Neural cell (in vitro differentiated cells): ENCODE measurements around the gene TMEM9. TPM values are rescaled to one million over a fixed set of nuclear protein-coding genes. Genes with fewer than 3 reads are reported as not detected.

Source experiments
- H2AFZ ChIP-seq: fragments of 200-600, 300-800 bp; sonication (generic), shearing (Covaris generic); 2 replicates; pipeline ENCODE4 v1.6.0; 2014; ENCODE audit warnings: low read depth, mild to moderate bottlenecking, antibody characterized with exemption, low read length, moderate library complexity
- H3F3A ChIP-seq: fragments of 200-600 bp; shearing (Covaris generic); 2 replicates; pipeline ENCODE4 v1.6.1; 2016; ENCODE audit warnings: mild to moderate bottlenecking, moderate library complexity, mixed read lengths, antibody characterized with exemption, low read length; ENCODE audit not compliant: insufficient read depth, poor library complexity, severe bottlenecking
- H3K27ac ChIP-seq: fragments of 200-600, 300-800 bp; sonication (generic), shearing (Covaris generic); 2 replicates; pipeline ENCODE4 v1.5.1; 2014; ENCODE audit warnings: mild to moderate bottlenecking, low read length, moderate library complexity
- H3K27me3 ChIP-seq: fragments of 300-800, 200-600 bp; sonication (generic), shearing (Covaris generic); 2 replicates; pipeline ENCODE4 v1.6.0; 2014; ENCODE audit warnings: mild to moderate bottlenecking, low read depth, low read length, moderate library complexity; ENCODE audit not compliant: insufficient read depth
- H3K36me3 ChIP-seq: fragments of 300-800, 200-600 bp; sonication (generic), shearing (Covaris generic); 2 replicates; pipeline ENCODE4 v1.5.1; 2014; ENCODE audit warnings: mild to moderate bottlenecking, antibody characterized with exemption, low read length, moderate library complexity; ENCODE audit not compliant: insufficient read depth
- H3K4me2 ChIP-seq: fragments of 300-800, 200-600 bp; sonication (generic), shearing (Covaris generic); 2 replicates; pipeline ENCODE4 v1.6.0; 2014; ENCODE audit warnings: mild to moderate bottlenecking, low read length
- H3K4me3 ChIP-seq: fragments of 300-800, 200-600 bp; sonication (generic), shearing (Covaris generic); 2 replicates; pipeline ENCODE4 v1.5.1; 2014; ENCODE audit warnings: mild to moderate bottlenecking, low read length, moderate library complexity
- H3K79me2 ChIP-seq: fragments of 200-600 bp; shearing (Covaris generic); replicated peaks from 2 replicates; pipeline ENCODE4 v1.6.0; 2014; ENCODE audit warnings: mild to moderate bottlenecking, low read length, moderate library complexity; ENCODE audit not compliant: insufficient read depth
- H3K9ac ChIP-seq: fragments of 300-800, 200-600 bp; sonication (generic), shearing (Covaris generic); 2 replicates; pipeline ENCODE4 v1.6.1; 2016; ENCODE audit warnings: mild to moderate bottlenecking, low read length, mixed read lengths
- H3K9me2 ChIP-seq: fragments of 200-600 bp; shearing (Covaris generic); 2 replicates; pipeline ENCODE4 v1.6.1; 2016; ENCODE audit warnings: mild to moderate bottlenecking, low read length, mixed read lengths; ENCODE audit not compliant: insufficient read depth
- H3K9me3 ChIP-seq: fragments of 200-600, 300-800 bp; sonication (generic), shearing (Covaris generic); 2 replicates; pipeline ENCODE4 v1.6.1; 2016; ENCODE audit warnings: mild to moderate bottlenecking, mixed run types, low read length, moderate library complexity, mixed read lengths
- H4K20me1 ChIP-seq: fragments of 200-600 bp; shearing (Covaris generic); 2 replicates; pipeline ENCODE4 v1.6.1; 2016; ENCODE audit warnings: mild to moderate bottlenecking, mixed run types; ENCODE audit not compliant: insufficient read depth
- EP300 ChIP-seq: fragments of 450-650 bp; conservative IDR thresholded peaks from 2 replicates; pipeline ENCODE4 v1.6.1; 2014; ENCODE audit warnings: antibody characterized with exemption, mild to moderate bottlenecking, moderate library complexity; ENCODE audit not compliant: poor library complexity, severe bottlenecking
- EZH2 ChIP-seq: fragments of 200-600, 300-800 bp; shearing (Covaris generic), sonication (generic); IDR thresholded peaks from 2 replicates; pipeline ENCODE4 v1.6.1; 2014; ENCODE audit warnings: antibody characterized with exemption, low read length, borderline replicate concordance, mild to moderate bottlenecking; ENCODE audit not compliant: insufficient read depth, poor library complexity, severe bottlenecking
- MXI1 ChIP-seq: fragments of 450-650 bp; conservative IDR thresholded peaks from 2 replicates; pipeline ENCODE4 v1.6.1; 2014; ENCODE audit warnings: antibody characterized with exemption, mild to moderate bottlenecking; ENCODE audit not compliant: poor library complexity, severe bottlenecking
- POLR2AphosphoS5 ChIP-seq: IDR thresholded peaks from 2 replicates; pipeline ENCODE4 v1.6.1; 2012
- RAD21 ChIP-seq: fragments of 450-650 bp; conservative IDR thresholded peaks from 2 replicates; pipeline ENCODE4 v1.6.1; 2014; ENCODE audit warnings: antibody characterized with exemption, mild to moderate bottlenecking, moderate library complexity
- REST ChIP-seq: IDR thresholded peaks from 2 replicates; pipeline ENCODE4 v1.6.1; 2012; ENCODE audit warnings: borderline replicate concordance
- SMC3 ChIP-seq: fragments of 450-650 bp; conservative IDR thresholded peaks from 2 replicates; pipeline ENCODE4 v1.6.1; 2014; ENCODE audit warnings: antibody characterized with exemption, mild to moderate bottlenecking, moderate library complexity; ENCODE audit not compliant: poor library complexity
- TAF1 ChIP-seq: IDR thresholded peaks from 2 replicates; pipeline ENCODE4 v1.6.1; 2012; ENCODE audit warnings: low read depth
- polyA plus RNA-seq: library from polyadenylated mRNA; depleted of rRNA; stranded (reverse); fragments of >200 nt; gene quantifications from 2 replicates; pipeline ENCODE4 v1.2.3, GENCODE V29; 2014
- TF ChIP-seq, protein P1 (sequence below): fragments of 450-650 bp; IDR thresholded peaks from 2 replicates; pipeline ENCODE4 v1.5.1; 2014; ENCODE audit warnings: antibody characterized with exemption, mild to moderate bottlenecking, moderate library complexity; ENCODE audit not compliant: poor library complexity, severe bottlenecking

TMEM9 gene
- polyA plus RNA-seq, 1 donor from 2014 or later: 182 TPM

DNA sequence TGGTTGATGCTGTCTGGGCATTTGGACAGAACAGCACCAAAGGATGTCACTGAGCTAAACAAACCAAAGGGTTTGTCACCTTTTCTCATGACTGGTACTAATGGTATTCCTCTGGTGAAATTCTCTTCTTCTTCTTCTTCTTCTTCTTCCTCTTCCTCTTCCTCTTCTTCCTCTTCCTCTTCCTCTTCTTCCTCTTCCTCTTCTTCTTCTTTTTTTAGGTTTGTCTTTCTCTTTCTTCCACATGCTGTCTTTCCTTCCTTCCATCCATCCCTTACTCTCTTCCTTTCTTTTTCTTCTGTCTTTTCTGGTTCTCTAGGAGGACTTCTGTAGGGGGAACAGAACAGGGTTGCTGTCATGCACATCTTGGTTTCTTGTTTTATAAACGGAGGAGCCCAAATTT, 27.0 kb upstream of the TMEM9 start:
- H2AFZ ChIP-seq: no peak overlapping the region
- no peaks in the 10 kb centered on the region for H3K36me3 ChIP-seq
- TF ChIP-seq RAD21: no peak
- TF ChIP-seq EP300: no peak
- TF ChIP-seq EZH2: no peak
- TF ChIP-seq, protein P1, sequence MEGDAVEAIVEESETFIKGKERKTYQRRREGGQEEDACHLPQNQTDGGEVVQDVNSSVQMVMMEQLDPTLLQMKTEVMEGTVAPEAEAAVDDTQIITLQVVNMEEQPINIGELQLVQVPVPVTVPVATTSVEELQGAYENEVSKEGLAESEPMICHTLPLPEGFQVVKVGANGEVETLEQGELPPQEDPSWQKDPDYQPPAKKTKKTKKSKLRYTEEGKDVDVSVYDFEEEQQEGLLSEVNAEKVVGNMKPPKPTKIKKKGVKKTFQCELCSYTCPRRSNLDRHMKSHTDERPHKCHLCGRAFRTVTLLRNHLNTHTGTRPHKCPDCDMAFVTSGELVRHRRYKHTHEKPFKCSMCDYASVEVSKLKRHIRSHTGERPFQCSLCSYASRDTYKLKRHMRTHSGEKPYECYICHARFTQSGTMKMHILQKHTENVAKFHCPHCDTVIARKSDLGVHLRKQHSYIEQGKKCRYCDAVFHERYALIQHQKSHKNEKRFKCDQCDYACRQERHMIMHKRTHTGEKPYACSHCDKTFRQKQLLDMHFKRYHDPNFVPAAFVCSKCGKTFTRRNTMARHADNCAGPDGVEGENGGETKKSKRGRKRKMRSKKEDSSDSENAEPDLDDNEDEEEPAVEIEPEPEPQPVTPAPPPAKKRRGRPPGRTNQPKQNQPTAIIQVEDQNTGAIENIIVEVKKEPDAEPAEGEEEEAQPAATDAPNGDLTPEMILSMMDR: no peak
- TF ChIP-seq POLR2AphosphoS5: no peak
- no peak for TF ChIP-seq REST
- no peak for TF ChIP-seq TAF1
- no peak for TF ChIP-seq SMC3
- H3F3A ChIP-seq: no peaks in the 10 kb centered on the region
- H3K9me2 ChIP-seq: no peaks in the 10 kb centered on the region
- H3K9ac ChIP-seq: no peak overlapping the region
- no peaks in the 10 kb centered on the region for H3K79me2 ChIP-seq
- H3K9me3 ChIP-seq: no peaks in the 10 kb centered on the region
- H3K27me3 ChIP-seq: no peaks in the 10 kb centered on the region
- no peak overlapping the region for H3K4me2 ChIP-seq
- no peaks in the 10 kb centered on the region for H4K20me1 ChIP-seq
- H3K27ac ChIP-seq: no peak overlapping the region
- H3K4me3 ChIP-seq: no peak overlapping the region

DNA sequence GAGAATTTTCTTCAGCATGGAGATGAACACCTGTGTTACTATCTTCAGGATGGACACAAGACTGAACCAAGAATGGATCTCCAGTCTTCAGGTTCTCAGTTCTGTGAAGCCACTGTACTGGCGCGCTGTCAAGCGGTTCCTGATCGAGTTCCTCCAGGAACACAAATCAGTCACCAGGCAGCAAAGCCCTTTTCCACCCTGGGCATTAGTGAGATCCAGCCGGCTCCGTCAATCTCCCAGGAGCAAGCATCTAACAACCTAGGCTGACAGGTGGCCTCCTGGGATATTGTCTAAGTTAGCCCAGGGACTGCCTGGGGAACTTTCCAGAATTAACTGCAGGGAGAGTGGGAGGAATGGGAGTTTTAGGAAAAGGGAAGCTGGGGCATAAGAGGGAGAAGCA, 26.6 kb upstream of the TMEM9 start:
- Histone ChIP-seq H3K9me3 (no peaks in the 10 kb centered on the region), H4K20me1 (no peaks in the 10 kb centered on the region), H3K27me3 (no peaks in the 10 kb centered on the region), H3K36me3 (no peaks in the 10 kb centered on the region), H3K9ac (no peak overlapping the region), H3K4me3 (no peak overlapping the region), H3F3A (no peaks in the 10 kb centered on the region), H3K4me2 (no peak overlapping the region), H3K27ac (no peak overlapping the region), H3K9me2 (no peaks in the 10 kb centered on the region), H3K79me2 (no peaks in the 10 kb centered on the region), H2AFZ (no peak overlapping the region)
- TF ChIP-seq MXI1 (no peak), POLR2AphosphoS5 (no peak), EP300 (no peak), EZH2 (no peak), REST (no peak), SMC3 (no peak), TAF1 (no peak), RAD21 (no peak)
- TF ChIP-seq, protein P1: no peak
